ENCODE data around the gene ALCAM. TPM values are rescaled to one million over a fixed set of nuclear protein-coding genes. Genes with fewer than 3 reads are reported as not detected.

ALCAM gene
- polyA plus RNA-seq, 12 donors: 9.3 to 95.1 (median 13.1) TPM; not detected in 1

DNA sequence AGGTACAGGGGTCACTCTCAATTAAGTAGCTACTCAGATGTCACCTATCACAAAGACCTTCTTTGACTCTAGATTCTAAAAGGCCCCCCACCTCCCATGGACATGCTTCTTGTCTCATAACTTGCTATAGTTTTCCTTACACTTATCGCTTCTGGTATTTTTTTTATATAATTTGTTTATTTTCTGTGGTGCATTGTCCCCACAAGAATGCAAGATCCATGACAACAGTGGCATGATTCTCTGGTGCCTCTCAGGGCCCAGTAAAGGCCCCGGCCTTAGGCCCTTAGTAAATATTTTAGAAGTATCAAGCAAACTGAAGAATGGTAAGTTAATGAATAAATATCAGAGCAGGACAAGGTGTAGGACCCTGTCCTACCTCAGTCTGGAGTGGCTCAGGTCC, 253.5 kb downstream of the ALCAM start:
- DNase-seq: no peak

- DNase-seq: no peak
Observed at GRCh38 chr3:105622169-105622568, 255.5 kb downstream of the ALCAM start.
